Stimulated activated naive CD8-positive, alpha-beta T cell treated with anti-CD3 and anti-CD28 coated beads, Interleukin-15, amount 100 ng/mL, for 72 hours (primary cell): Measurements from ENCODE around the gene TJP1.
A peak's percentile ranks its signal among the peaks of the same experiment; 100 is the strongest.
"Not testable (repeated sequence)": the region's sequence is repeated elsewhere in the genome, so short reads cannot be mapped to it uniquely, and the experiment has no call there.

Experiments
- ATAC-seq: fragments of 150-1000 bp; cut with Tn5 transposase; 2 replicates; pipeline ENCODE4 v1.10.0; 2021; ENCODE audit warnings: mild to moderate bottlenecking, moderate library complexity
- DNase-seq, 2 donors: peaks; one replicate each; pipeline ENCODE4 v3.0.0; 2021 to 2022
- H3K27ac Mint-ChIP-seq, 2 donors: one replicate each; pipeline ENCODE4 v1.8.0; 2022; ENCODE audit warnings: mild to moderate bottlenecking in 2 of 2, mixed read lengths in 2 of 2, moderate library complexity in 2 of 2
- H3K27me3 Mint-ChIP-seq: one replicate; pipeline ENCODE4 v1.8.0; 2022; ENCODE audit warnings: mixed read lengths
- H3K4me1 Mint-ChIP-seq: one replicate; pipeline ENCODE4 v1.8.0; 2022; ENCODE audit warnings: mild to moderate bottlenecking, mixed read lengths
- H3K4me3 Mint-ChIP-seq, 2 donors: one replicate each; pipeline ENCODE4 v1.8.0; 2022; ENCODE audit warnings: mild to moderate bottlenecking in 2 of 2, mixed read lengths in 2 of 2, moderate library complexity in 1 of 2
- H3K9me3 Mint-ChIP-seq, 2 donors: one replicate each; pipeline ENCODE4 v1.8.0; 2022; ENCODE audit warnings: mixed read lengths in 2 of 2

TJP1 gene

GRCh38 chr15:29756358-29757267, 65.7 kb downstream of the TJP1 start:
- H3K27me3 Mint-ChIP-seq = peaks cover 18% of the 10 kb centered on the region
- DNase-seq = no peak
- no peak for ATAC-seq
- no peaks in the 10 kb centered on the region for H3K4me1 Mint-ChIP-seq
- no peak overlapping the region for H3K4me3 Mint-ChIP-seq
- H3K9me3 Mint-ChIP-seq = no peaks in the 10 kb centered on the region
- no peak overlapping the region for H3K27ac Mint-ChIP-seq

GRCh38 chr15:29754009-29754408, 68.3 kb downstream of the TJP1 start:
- H3K27me3 Mint-ChIP-seq = peaks cover 30% of the 10 kb centered on the region
- H3K9me3 Mint-ChIP-seq, ATAC-seq, H3K4me3 Mint-ChIP-seq, H3K4me1 Mint-ChIP-seq, DNase-seq, H3K27ac Mint-ChIP-seq: not testable (repeated sequence)

- no peak for DNase-seq
- no peak overlapping the region for H3K27ac Mint-ChIP-seq
- no peaks in the 10 kb centered on the region for H3K4me1 Mint-ChIP-seq
- H3K27me3 Mint-ChIP-seq = peaks cover 29% of the 10 kb centered on the region
- ATAC-seq = no peak
- H3K9me3 Mint-ChIP-seq = no peaks in the 10 kb centered on the region
- no peak overlapping the region for H3K4me3 Mint-ChIP-seq
Observed at GRCh38 chr15:29753506-29753905, 68.8 kb downstream of the TJP1 start.

- no peaks in the 10 kb centered on the region for H3K4me1 Mint-ChIP-seq
- DNase-seq = no peak
- H3K27me3 Mint-ChIP-seq = peaks cover 19% of the 10 kb centered on the region
- H3K4me3 Mint-ChIP-seq = no peak overlapping the region
- H3K27ac Mint-ChIP-seq = no peak overlapping the region
- no peak for ATAC-seq
- no peaks in the 10 kb centered on the region for H3K9me3 Mint-ChIP-seq
Observed at GRCh38 chr15:29750754-29751153, 71.5 kb downstream of the TJP1 start.

- H3K4me3 Mint-ChIP-seq = no peak overlapping the region
- ATAC-seq (no peak), DNase-seq (no peak)
- H3K4me1 Mint-ChIP-seq = no peaks in the 10 kb centered on the region
- peaks cover 19% of the 10 kb centered on the region for H3K27me3 Mint-ChIP-seq
- no peaks in the 10 kb centered on the region for H3K9me3 Mint-ChIP-seq
- no peak overlapping the region for H3K27ac Mint-ChIP-seq
Observed at GRCh38 chr15:29749365-29750086, 72.7 kb downstream of the TJP1 start.

GRCh38 chr15:29747837-29748417, 74.3 kb downstream of the TJP1 start:
- Mint-ChIP-seq H3K27me3 (peaks cover 19% of the 10 kb centered on the region), H3K9me3 (no peaks in the 10 kb centered on the region), H3K4me1 (no peaks in the 10 kb centered on the region), H3K4me3 (no peak overlapping the region), H3K27ac (no peak overlapping the region)
- DNase-seq (no peak), ATAC-seq (no peak)

GRCh38 chr15:29743475-29743874, 78.8 kb downstream of the TJP1 start:
- H3K27ac Mint-ChIP-seq = no peak overlapping the region
- DNase-seq (no peak), ATAC-seq (no peak)
- no peak overlapping the region for H3K4me3 Mint-ChIP-seq
- H3K27me3 Mint-ChIP-seq = peaks cover 14% of the 10 kb centered on the region
- no peaks in the 10 kb centered on the region for H3K4me1 Mint-ChIP-seq
- H3K9me3 Mint-ChIP-seq = no peaks in the 10 kb centered on the region

GRCh38 chr15:29740692-29741311, 81.5 kb downstream of the TJP1 start:
- H3K27ac Mint-ChIP-seq = no peak overlapping the region

GRCh38 chr15:29736744-29737020, 85.6 kb downstream of the TJP1 start:
- Mint-ChIP-seq H3K9me3 (no peaks in the 10 kb centered on the region), H3K4me3 (no peak overlapping the region), H3K4me1 (peaks cover 7% of the 10 kb centered on the region), H3K27me3 (peaks cover 14% of the 10 kb centered on the region), H3K27ac (no peak overlapping the region)
- DNase-seq (no peak), ATAC-seq (no peak)

More at GRCh38 chr15:29740692-29741311, 81.5 kb downstream of the TJP1 start:
- no peak for DNase-seq
- ATAC-seq = no peak
- no peaks in the 10 kb centered on the region for H3K9me3 Mint-ChIP-seq
- H3K4me3 Mint-ChIP-seq = no peak overlapping the region
- peaks cover 22% of the 10 kb centered on the region for H3K27me3 Mint-ChIP-seq
- peaks cover 7% of the 10 kb centered on the region for H3K4me1 Mint-ChIP-seq

- Mint-ChIP-seq H3K4me1 (peaks cover 7% of the 10 kb centered on the region), H3K4me3 (no peak overlapping the region), H3K27me3 (peaks cover 12% of the 10 kb centered on the region), H3K9me3 (no peaks in the 10 kb centered on the region), H3K27ac (no peak overlapping the region)
- ATAC-seq (peak; percentile 83), DNase-seq (no peak)
Observed at GRCh38 chr15:29736012-29736743, 86.1 kb downstream of the TJP1 start.

GRCh38 chr15:29734917-29735572, 87.2 kb downstream of the TJP1 start:
- H3K27ac Mint-ChIP-seq = no peak overlapping the region
- no peak for DNase-seq
- peaks cover 7% of the 10 kb centered on the region for H3K4me1 Mint-ChIP-seq
- no peak for ATAC-seq
- no peaks in the 10 kb centered on the region for H3K9me3 Mint-ChIP-seq
- no peak overlapping the region for H3K4me3 Mint-ChIP-seq
- peaks cover 12% of the 10 kb centered on the region for H3K27me3 Mint-ChIP-seq

- no peak for ATAC-seq
- no peak for DNase-seq
- Mint-ChIP-seq H3K27ac (no peak overlapping the region), H3K9me3 (no peaks in the 10 kb centered on the region), H3K4me3 (no peak overlapping the region), H3K27me3 (peaks cover 12% of the 10 kb centered on the region), H3K4me1 (peaks cover 7% of the 10 kb centered on the region)
Observed at GRCh38 chr15:29731865-29732264, 90.4 kb downstream of the TJP1 start.

- H3K4me3 Mint-ChIP-seq, H3K27ac Mint-ChIP-seq, DNase-seq, ATAC-seq, H3K9me3 Mint-ChIP-seq, H3K4me1 Mint-ChIP-seq, H3K27me3 Mint-ChIP-seq: not testable (repeated sequence)
Observed at GRCh38 chr15:29730471-29730870, 91.8 kb downstream of the TJP1 start.

GRCh38 chr15:29728418-29728817, 93.8 kb downstream of the TJP1 start:
- no peak overlapping the region for H3K27ac Mint-ChIP-seq
- peaks cover 0 to 2% of the 10 kb centered on the region in 2 donors for H3K9me3 Mint-ChIP-seq
- no peaks in the 10 kb centered on the region for H3K4me1 Mint-ChIP-seq
- H3K27me3 Mint-ChIP-seq = peaks cover 10% of the 10 kb centered on the region
- ATAC-seq = no peak
- no peak for DNase-seq
- H3K4me3 Mint-ChIP-seq = no peak overlapping the region

- Mint-ChIP-seq H3K9me3 (peaks cover 5 to 7% of the 10 kb centered on the region in 2 donors), H3K27ac (no peak overlapping the region), H3K27me3 (peaks cover 10% of the 10 kb centered on the region), H3K4me1 (no peaks in the 10 kb centered on the region), H3K4me3 (no peak overlapping the region)
- no peak for DNase-seq
- no peak for ATAC-seq
Observed at GRCh38 chr15:29727871-29728270, 94.4 kb downstream of the TJP1 start.
